Keratinocyte (primary cell): ENCODE measurements around the gene CLCN2.

Source experiments
- EZH2 ChIP-seq: IDR thresholded peaks from one replicate; pipeline ENCODE4 v1.6.1; 2012; ENCODE audit warnings: inconsistent platforms, mild to moderate bottlenecking, low read length, moderate library complexity
- TF ChIP-seq, protein P1 (sequence below), 3 experiments: IDR thresholded peaks in 1 of 3; conservative IDR thresholded peaks in 1 of 3; optimal IDR thresholded peaks in 1 of 3; 2 replicates in 2 of 3; 3 replicates in 1 of 3; pipeline versions ENCODE3 to v1.5.1; 2011; ENCODE audit warnings: low read length in 3 of 3, mild to moderate bottlenecking in 3 of 3, moderate library complexity in 2 of 3, control low read depth in 1 of 3, inconsistent platforms in 1 of 3; ENCODE audit not compliant: insufficient read depth in 2 of 3; ENCODE audit errors: extremely low read depth in 1 of 3

DNA sequence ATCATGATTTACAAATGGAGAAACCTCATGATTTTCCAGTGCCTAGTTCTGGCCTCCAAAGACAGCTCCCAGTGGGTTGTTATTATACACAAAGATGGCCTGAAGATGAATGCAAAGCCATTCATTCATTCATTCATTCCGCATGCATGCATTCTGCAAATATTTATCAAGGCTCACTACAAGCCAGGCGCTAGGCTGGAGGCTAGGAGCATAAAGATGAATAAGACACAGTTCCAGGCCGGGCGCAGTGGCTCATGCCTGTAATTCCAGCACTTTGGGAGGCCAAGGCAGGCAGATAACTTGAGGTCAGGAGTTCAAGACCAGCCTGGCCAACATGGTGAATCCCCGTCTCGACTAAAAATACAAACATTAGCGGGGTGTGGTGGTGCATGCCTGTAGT lies 64.8 kb downstream of the CLCN2 start:
- TF ChIP-seq EZH2, result no peak
- TF ChIP-seq, protein P1, sequence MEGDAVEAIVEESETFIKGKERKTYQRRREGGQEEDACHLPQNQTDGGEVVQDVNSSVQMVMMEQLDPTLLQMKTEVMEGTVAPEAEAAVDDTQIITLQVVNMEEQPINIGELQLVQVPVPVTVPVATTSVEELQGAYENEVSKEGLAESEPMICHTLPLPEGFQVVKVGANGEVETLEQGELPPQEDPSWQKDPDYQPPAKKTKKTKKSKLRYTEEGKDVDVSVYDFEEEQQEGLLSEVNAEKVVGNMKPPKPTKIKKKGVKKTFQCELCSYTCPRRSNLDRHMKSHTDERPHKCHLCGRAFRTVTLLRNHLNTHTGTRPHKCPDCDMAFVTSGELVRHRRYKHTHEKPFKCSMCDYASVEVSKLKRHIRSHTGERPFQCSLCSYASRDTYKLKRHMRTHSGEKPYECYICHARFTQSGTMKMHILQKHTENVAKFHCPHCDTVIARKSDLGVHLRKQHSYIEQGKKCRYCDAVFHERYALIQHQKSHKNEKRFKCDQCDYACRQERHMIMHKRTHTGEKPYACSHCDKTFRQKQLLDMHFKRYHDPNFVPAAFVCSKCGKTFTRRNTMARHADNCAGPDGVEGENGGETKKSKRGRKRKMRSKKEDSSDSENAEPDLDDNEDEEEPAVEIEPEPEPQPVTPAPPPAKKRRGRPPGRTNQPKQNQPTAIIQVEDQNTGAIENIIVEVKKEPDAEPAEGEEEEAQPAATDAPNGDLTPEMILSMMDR (optimal IDR thresholded peaks at IDR 0.05 in 1 of 3, IDR thresholded peaks at IDR 0.05 in 1 of 3, conservative IDR thresholded peaks at IDR 0.05 in 1 of 3; ENCODE audit: extremely low read depth in 1 of 3, insufficient read depth in 2 of 3, low read length in 3 of 3), result no peak
